HCT116 (cell line): ENCODE results near the gene GYPC.
"Not testable (repeated sequence)": the region's sequence is repeated elsewhere in the genome, so short reads cannot be mapped to it uniquely, and the experiment has no call there.

Experiments
- EZH2 ChIP-seq: fragments of 200-600 bp; sonication (generic); IDR thresholded peaks from 2 replicates; pipeline ENCODE4 v1.6.1; 2017; ENCODE audit warnings: antibody characterized with exemption, mixed run types
- JUND ChIP-seq: IDR thresholded peaks from 2 replicates; pipeline ENCODE4 v1.6.1; 2012
- POLR2AphosphoS5 ChIP-seq: IDR thresholded peaks from 2 replicates; pipeline ENCODE4 v1.6.1; 2011; ENCODE audit warnings: mild to moderate bottlenecking, low read depth, low read length, moderate library complexity
- RAD21 ChIP-seq: IDR thresholded peaks from 2 replicates; pipeline ENCODE4 v1.6.1; 2012; ENCODE audit warnings: low read depth, mild to moderate bottlenecking
- REST ChIP-seq: IDR thresholded peaks from 2 replicates; pipeline ENCODE4 v1.6.1; 2012; ENCODE audit warnings: low read depth
- SP1 ChIP-seq: IDR thresholded peaks from 2 replicates; pipeline ENCODE4 v1.6.1; 2012; ENCODE audit warnings: low read depth
- YY1 ChIP-seq: IDR thresholded peaks from 2 replicates; pipeline ENCODE4 v1.6.1; 2011; ENCODE audit warnings: low read length, low read depth, moderate library complexity, mild to moderate bottlenecking; ENCODE audit not compliant: insufficient replicate concordance; ENCODE audit errors: extremely low read depth
- ZFX ChIP-seq: fragments of 450-650 bp; IDR thresholded peaks from 2 replicates; pipeline ENCODE4 v1.6.1; 2017
- ZNF274 ChIP-seq: fragments of 200-500 bp; sonication (Bioruptor generic); IDR thresholded peaks from 2 replicates; pipeline ENCODE4 v1.6.1; 2014; ENCODE audit warnings: mild to moderate bottlenecking, low read depth, low read length, inconsistent platforms
- TF ChIP-seq, protein P1 (sequence below): IDR thresholded peaks from 2 replicates; pipeline ENCODE4 v1.6.1; 2012
- TF ChIP-seq, protein P2 (sequence below), 3 experiments: fragments of 200-600 bp in 1 of 3; sonication (generic) in 1 of 3; IDR thresholded peaks in 2 of 3; conservative IDR thresholded peaks in 1 of 3; 2 replicates each; pipeline ENCODE4 v1.5.1; 2012 to 2017; ENCODE audit warnings: low read depth in 2 of 3, low read length in 2 of 3, antibody characterized with exemption in 1 of 3, borderline replicate concordance in 1 of 3, control low read depth in 1 of 3, mild to moderate bottlenecking in 1 of 3, mixed read lengths in 1 of 3, mixed run types in 1 of 3, moderate library complexity in 1 of 3; ENCODE audit not compliant: insufficient read depth in 1 of 3

- TF ChIP-seq, protein P1, sequence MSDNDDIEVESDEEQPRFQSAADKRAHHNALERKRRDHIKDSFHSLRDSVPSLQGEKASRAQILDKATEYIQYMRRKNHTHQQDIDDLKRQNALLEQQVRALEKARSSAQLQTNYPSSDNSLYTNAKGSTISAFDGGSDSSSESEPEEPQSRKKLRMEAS = not testable (repeated sequence)
- not testable (repeated sequence) for TF ChIP-seq SP1, REST, POLR2AphosphoS5, EZH2, JUND, RAD21, ZNF274, ZFX, YY1
- TF ChIP-seq, protein P2, sequence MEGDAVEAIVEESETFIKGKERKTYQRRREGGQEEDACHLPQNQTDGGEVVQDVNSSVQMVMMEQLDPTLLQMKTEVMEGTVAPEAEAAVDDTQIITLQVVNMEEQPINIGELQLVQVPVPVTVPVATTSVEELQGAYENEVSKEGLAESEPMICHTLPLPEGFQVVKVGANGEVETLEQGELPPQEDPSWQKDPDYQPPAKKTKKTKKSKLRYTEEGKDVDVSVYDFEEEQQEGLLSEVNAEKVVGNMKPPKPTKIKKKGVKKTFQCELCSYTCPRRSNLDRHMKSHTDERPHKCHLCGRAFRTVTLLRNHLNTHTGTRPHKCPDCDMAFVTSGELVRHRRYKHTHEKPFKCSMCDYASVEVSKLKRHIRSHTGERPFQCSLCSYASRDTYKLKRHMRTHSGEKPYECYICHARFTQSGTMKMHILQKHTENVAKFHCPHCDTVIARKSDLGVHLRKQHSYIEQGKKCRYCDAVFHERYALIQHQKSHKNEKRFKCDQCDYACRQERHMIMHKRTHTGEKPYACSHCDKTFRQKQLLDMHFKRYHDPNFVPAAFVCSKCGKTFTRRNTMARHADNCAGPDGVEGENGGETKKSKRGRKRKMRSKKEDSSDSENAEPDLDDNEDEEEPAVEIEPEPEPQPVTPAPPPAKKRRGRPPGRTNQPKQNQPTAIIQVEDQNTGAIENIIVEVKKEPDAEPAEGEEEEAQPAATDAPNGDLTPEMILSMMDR (IDR thresholded peaks at IDR 0.05 in 2 of 3, conservative IDR thresholded peaks at IDR 0.05 in 1 of 3; ENCODE audit: borderline replicate concordance in 1 of 3, insufficient read depth in 1 of 3, low read depth in 2 of 3, low read length in 2 of 3) = not testable (repeated sequence)
Observed at GRCh38 chr2:126647714-126648344, 8.1 kb upstream of the GYPC start.
